Epidermal melanocyte (primary cell): Measurements from ENCODE around the gene FHL3.
A peak's percentile ranks its signal among the peaks of the same experiment; 100 is the strongest.
"Not testable (repeated sequence)": the region's sequence is repeated elsewhere in the genome, so short reads cannot be mapped to it uniquely, and the experiment has no call there.

Source experiments
- DNase-seq: peaks from one replicate; pipeline ENCODE4 v3.0.0; 2011; ENCODE audit warnings: low spot score; ENCODE audit not compliant: insufficient read length

FHL3 gene

DNA sequence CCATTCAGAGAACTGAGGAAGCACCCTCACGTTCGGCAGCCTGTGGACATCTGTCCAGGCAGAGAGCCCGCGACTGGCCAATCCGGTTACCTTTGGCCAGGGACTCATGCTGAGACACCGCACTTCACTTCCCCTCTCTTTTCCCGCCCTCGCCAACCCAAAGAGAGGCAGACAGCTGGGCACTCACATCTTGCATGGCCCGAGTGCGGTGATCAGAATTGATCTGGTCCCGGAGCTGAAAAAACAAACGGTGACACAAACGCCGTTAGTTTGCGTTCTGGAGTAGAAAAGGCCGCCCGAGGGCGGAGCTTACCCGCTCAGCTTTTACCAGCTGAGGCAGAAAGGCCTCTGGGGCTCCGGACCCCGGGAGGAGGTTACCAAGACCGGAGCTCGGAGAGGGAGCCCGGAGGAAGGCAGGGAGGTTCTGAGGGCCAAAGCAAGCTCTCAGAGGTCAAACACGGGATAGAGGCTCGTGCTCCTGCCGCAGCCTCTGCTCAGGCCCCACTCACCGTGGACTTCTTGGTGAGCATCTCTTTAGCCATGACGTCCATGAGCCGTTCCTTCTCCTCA lies 15.9 kb downstream of the FHL3 start:
- no peak for DNase-seq

DNA sequence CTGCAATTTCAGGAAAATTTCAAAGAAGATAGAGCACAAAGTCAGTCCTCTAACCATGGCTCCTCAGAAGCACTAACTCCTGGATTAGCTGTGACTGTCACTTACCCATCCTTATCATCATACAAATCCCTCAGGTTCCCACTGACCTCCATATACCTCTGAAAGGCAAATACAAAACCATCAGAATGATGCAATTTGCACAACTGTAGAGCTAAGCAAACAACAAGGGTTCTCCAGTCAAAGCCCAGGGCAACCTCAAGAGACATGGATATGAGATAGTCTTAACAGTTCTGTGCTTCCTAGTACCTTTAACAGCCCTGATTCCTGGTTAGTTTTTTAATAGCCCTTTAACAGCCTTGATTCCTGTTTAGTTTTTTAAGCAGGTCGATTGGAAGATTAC lies 17.6 kb downstream of the FHL3 start:
- DNase-seq, result no peak

DNA sequence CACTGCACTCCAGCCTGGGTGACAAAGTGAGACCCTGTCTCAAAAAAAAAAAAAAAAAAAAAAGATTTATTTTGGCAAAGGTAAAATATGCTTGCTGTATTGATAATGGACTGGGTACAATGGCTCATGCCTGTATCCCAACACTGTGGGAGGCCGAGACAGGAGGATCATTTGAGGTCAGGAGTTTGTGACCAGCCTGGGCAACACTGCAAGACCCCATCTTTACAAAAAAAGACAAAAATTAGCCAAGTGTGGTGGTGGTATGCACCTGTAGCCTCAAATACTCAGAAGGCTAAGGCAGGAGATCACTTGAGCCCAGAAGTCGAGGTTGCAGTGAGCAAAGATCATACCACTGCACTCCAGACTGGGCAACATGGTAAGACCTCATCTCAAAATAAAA lies 21.8 kb downstream of the FHL3 start:
- no peak for DNase-seq

DNA sequence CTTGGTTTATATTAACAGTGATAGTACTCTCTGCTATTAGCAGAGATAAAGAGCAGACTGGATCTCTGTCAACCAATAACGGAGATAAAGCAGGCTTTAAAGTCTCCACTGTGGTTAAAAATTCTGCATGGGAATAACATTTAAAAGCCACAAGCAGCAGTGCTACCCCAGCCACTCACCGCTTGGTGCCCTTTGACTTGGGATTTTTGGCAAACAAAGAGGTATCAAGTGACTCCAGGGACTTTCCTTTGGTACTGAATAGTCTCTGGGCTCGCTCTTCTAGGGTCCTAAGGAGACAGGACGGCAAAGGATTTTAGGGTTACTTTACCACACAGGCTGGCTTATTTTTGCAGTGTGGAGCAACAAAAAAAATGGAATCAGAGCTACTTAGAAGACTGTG lies 26.8 kb downstream of the FHL3 start:
- no peak for DNase-seq

DNA sequence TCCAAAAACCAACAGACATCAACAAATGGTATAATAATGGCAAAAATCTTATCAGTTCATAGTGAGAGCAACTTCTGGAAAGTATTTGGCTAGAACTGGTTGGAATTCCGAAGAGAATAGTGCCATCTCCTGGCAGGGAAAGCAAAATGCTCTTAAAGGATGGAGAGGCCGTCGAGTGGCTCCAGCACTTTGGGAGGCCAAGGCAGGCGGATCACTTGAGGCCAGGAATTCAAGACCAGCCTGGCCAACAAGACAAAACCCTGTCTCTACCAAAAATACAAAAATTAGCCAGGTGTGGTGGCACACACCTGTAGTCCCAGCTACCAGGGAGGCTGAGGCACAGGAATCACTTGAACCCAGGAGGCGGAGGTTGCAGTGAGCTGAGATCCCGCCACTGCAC lies 30.2 kb downstream of the FHL3 start:
- peak; percentile 47 for DNase-seq

DNA sequence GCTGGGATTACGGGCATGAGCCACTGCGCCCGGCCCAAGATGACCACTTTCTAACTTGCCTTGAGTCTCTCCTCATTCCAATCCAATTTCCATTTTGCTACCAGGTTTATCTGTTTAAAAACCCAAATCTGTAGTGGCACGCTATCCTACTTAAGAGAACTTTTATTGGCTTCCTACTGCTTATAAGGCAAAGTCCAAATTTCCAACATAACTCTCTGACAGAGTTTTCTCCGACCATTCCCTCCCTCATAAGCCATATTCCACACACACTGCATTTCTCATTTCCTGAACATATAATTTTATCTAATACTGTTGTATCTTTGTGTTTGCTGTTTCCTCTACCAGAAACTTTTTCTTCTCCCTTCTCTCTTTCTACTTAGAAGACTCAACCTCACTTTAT lies 30.7 kb downstream of the FHL3 start:
- no peak for DNase-seq

DNA sequence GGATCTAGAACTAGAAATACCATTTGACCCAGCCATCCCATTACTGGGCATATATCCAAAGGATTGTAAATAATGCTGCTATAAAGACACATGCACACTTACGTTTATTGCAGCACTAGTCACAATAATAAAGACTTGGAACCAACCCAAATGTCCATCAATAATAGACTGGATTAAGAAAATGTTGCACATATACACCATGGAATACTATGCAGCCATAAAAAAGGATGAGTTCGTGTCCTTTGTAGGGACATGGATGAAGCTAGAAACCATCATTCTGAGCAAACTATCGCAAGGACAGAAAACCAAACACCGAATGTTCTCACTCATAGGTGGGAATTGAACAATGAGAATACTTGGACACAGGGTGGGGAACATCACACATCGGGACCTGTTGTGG lies 31.6 kb downstream of the FHL3 start:
- not testable (repeated sequence) for DNase-seq

DNA sequence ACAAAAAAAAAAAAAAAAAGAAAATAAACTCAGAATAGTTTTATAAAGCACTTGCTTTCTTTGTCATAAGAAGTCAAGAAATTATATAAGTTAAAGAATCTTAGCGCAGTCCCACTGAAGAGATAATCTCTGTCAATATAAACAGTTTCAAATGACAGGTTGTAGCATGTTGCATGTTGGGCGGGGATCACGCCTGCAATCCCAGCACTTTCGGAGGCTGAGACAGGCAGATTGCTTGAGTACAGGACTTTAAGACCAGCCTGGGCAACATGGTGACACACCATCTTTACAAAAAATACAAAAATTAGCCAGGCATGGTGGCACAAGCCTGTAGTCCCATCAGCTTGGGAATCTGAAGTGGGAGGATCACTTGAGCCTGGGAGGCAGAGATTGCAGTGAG lies 40.0 kb downstream of the FHL3 start:
- no peak for DNase-seq

DNA sequence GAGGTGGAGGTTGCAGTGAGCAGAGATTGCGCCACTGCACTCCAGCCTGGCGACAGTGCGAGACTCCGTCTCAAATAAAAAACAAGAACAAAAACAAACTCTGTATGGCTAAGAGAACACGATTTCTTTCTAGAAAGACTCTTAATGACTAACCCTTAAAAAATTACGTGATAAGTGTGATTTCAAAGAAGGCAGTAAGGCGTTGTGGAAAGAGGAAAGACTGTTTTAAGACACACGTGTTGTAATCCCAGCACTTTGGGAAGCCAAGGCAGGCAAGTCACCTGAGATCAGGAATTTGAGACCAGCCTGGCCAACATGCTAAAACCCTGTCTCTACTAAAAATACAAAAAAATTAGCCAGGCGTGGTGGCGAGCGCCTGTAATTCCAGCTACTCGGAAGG lies 41.2 kb downstream of the FHL3 start:
- not testable (repeated sequence) for DNase-seq

DNA sequence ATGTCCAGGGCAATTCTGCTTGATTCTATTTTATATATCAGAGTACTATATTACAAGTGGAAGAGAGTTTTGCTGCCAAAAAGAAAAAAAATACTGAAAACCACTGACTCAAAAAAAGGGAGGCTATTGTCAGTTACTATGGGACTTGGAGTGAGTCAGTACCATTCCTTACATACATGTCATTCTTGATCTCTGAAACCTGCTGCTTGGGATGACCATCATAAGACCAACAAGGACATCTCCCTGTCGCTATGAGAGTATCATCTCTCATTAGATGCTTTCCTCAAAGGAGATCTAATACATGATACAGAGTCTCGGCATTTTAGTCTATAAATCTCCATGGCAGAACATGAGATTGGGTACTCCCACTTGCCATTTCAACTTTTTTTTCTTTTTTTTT lies 46.6 kb downstream of the FHL3 start:
- no peak for DNase-seq

DNA sequence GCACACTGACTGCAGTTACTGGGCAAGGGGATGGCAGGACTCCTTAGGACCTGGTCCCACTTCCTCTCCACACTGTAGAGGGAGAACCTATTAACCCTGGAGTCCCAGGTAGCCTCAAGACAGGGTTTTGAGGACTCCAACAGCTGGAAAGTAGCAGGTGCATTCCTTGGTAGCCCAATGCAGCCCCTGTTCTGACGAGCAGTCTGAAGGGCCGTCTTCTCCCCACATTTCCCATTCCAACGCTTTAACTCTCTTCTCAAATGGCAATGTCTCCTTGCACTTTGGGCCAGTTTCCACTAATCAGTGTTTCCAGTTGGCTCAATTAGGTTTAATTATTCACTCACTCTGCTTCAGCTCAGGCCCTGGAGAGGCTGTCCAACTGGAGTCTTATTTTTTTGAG lies 49.6 kb downstream of the FHL3 start:
- no peak for DNase-seq

DNA sequence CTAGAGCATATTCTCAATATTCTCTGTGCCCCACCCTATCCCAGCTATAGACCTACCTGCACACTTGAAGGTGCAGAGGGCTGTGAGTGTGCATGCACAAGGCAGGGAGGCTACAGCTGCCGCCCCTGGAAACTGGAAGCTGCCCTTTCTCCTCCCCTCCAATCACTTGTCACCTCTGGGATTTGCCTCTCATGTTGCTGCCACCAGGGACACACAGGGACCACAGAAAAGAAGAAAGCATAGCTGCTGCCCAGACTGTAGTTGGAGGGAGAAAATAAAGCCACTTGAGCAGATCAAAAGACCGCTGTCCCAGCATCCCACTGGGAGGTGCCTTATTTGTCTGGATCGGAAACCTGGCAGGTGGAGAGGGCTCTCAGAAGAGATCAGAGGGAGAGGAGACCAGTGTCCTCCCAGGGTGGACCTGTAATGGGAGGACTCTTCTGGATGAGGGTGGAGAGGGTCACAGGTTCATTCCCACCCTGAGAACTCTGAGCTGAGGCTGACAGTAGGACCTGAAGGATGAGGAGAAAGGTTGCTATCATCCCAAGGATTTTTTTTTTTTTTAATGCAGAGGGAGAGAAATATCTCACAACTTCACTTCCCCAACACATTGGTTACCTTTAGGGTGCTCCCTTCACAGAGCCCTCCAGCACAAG lies 50.9 kb downstream of the FHL3 start:
- DNase-seq, result no peak

DNA sequence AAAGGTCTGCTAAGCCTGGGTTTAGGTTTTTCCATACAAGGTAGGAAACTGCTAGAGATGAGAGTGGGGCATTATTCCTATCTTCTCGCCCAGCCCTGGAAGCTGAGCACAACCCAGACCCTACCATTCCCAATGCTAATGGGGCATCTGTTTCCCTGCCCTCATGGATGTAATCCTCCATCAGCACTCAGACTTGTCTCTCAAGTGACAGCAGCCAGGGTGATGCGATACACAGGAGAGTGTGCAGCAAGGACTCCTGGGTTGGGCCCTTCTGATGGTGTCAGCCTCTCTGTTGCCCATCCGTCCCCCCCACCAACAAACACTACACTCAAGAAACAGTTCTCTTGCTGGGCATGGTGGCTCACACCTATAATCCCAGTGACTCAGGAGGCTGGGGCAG lies 52.6 kb downstream of the FHL3 start:
- no peak for DNase-seq

DNA sequence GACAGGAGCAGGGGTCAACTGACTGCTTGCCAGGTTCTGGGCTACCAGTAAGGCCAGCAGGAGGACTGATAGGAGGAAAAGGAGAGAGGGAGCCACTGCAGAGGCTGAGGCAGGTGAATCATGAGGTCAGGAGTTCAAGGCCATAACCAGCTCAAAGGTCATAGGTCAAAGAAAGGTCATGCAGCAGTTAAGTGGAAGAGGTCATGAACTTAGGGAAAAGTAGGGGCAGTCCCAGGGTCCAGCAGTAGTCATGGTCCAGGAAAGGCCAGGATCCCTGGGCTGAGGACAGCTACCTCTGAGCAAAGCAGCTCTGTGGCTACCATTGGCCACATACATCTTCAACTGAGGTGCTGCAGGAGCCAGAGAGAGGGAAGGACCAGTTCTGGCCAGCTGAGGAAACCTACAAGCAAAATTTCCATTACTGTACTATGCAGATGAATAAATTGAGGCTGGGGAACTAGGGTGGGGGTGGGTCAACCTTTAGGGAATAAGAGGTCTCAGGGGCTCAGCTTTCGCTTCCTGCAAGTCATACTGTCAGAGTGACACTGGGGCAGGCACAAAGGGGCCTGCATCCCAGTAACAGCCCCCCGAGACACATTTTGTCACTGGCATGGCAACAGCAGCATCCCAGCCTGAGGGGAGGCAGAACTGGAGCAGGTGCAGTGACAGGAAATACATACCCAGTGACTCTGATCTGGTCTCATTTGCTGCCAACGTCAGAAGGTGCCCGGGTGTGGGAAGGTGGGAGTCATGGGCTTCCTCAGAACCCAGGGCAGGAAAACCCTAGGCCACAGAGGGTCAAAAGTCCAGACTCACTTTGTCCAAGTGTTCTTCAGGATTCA lies 53.3 kb downstream of the FHL3 start:
- DNase-seq, result no peak

DNA sequence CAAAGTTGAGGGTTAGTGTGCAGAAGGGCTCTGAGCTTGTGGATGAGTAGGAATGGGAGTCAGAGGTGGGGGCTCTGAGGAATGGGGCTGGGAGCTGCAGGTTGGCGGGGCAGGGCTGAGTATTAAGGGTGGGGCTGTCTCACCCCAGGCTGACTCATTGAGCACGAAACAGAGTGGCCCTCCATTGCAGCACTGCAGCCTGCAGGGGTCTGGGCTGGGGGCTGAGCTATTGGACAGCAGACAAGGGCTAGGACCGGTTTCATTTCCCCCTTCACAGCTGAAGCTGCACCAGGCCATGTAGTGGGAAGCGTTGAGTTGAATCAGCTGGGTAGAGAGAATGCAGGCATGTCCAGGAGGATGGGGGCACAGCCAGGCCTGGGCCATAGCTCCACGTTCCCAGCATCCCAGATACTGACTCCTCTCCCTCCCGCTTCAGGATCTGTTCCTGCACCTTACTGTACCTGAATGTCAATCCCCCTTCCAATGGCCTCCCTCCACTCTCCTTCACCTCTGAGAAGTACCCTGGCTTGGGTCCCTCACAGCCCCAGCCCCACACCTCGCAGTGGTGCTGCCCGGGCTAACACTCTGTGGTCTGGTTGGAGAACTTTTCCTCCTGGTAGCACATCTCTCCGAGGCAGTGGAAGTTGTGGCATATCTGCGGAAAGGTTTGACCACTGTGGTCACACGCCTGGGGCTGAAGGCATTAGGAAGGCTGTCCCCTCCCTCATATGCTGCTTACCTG lies 54.1 kb downstream of the FHL3 start:
- DNase-seq, result no peak

DNA sequence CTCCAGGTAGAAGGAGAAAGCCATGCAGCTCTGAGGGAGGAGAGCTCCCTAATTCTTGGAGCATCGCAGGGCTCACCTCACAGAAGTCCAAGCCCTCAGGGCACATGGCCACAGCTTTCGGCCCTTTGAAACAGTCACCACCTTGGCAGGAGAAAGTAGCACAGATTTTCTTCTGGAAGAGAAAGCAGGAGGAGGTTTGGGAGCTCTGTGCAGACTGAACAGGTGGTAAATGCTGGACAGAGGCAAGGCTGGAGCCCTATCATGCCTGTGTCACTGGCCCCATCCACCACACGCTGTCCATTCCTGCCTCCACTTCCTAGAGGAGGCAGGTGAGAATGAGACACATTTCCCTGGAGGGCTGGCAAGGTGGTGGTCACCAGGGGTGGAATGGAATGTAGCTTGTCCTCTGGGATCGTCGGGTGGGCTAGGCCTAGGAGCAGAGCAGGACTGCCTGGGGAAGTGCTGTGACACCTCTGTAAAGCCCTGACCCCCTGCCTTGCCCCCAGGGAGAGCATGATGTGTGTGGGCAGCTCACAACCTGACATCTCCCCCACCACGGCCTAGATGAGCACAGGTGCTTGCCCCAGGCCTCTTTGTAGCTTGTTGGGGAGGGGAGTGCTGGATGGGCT lies 55.7 kb downstream of the FHL3 start:
- no peak for DNase-seq

DNA sequence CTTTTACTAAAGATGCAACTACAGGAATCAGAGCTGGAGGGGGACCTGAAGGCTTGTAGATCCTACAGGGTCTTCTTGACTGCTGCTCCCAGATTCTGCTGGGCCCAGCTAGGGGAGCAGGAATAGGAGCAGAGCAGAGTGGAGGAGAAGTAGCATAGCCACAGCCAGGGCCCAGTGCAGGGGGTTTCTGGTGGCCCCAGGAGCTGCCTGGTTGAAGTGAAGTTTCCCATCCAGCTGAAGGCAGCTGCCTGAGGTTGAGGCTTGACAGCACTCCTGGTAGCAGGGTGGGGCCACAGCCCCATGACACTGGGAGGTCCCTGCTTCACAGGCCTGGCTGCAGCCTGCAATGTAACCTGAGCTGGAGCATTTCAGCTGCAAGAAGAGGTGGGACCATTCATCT lies 56.5 kb downstream of the FHL3 start:
- no peak for DNase-seq

DNA sequence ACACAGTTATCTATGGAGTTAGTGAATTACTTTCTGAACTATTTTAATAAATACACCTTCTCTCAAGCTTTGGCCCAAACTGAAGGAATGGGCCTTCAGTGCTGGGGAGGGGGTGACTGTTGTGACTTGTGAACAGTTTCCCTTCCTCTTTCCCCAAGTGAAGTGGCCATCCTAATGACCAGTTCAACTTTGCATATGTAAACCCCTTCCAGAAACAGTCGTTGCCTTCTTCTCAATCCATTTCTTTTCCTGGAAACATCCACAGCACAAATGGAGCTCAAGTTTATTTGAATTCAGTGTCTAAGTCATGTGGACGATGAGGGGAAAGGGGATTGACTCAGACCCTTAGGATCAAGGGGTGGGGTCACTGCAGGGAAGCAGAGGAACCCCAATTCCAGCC lies 57.1 kb downstream of the FHL3 start:
- DNase-seq, result no peak

DNA sequence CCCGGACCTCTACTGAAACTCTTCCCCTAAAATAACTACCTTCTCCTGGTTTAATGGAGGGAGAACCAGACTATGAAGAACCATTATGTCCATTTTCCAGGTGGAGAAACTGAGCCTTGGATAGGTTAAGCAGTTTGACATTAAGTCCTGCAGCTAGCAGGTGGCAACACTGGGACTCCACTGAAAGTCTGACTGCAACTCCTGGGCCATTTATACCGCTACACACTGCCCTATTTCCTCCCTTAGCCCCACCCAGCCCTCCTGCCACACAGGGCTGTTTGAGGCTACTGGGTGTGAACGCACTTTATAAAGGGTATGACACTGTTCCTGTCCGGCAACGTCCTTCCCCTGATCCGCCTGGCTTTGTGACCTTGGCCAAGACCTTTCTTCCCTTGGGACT lies 58.0 kb downstream of the FHL3 start:
- DNase-seq, result no peak
